Neural cell (in vitro differentiated cells): ENCODE data around the gene THRB. TPM values are rescaled to one million over a fixed set of nuclear protein-coding genes. Genes with fewer than 3 reads are reported as not detected.

Experiments used
- H2AFZ ChIP-seq: fragments of 200-600, 300-800 bp; sonication (generic), shearing (Covaris generic); 2 replicates; pipeline ENCODE4 v1.6.0; 2014; ENCODE audit warnings: low read depth, mild to moderate bottlenecking, antibody characterized with exemption, low read length, moderate library complexity
- H3F3A ChIP-seq: fragments of 200-600 bp; shearing (Covaris generic); 2 replicates; pipeline ENCODE4 v1.6.1; 2016; ENCODE audit warnings: mild to moderate bottlenecking, moderate library complexity, mixed read lengths, antibody characterized with exemption, low read length; ENCODE audit not compliant: insufficient read depth, poor library complexity, severe bottlenecking
- H3K27ac ChIP-seq: fragments of 200-600, 300-800 bp; sonication (generic), shearing (Covaris generic); 2 replicates; pipeline ENCODE4 v1.5.1; 2014; ENCODE audit warnings: mild to moderate bottlenecking, low read length, moderate library complexity
- H3K27me3 ChIP-seq: fragments of 300-800, 200-600 bp; sonication (generic), shearing (Covaris generic); 2 replicates; pipeline ENCODE4 v1.6.0; 2014; ENCODE audit warnings: mild to moderate bottlenecking, low read depth, low read length, moderate library complexity; ENCODE audit not compliant: insufficient read depth
- H3K36me3 ChIP-seq: fragments of 300-800, 200-600 bp; sonication (generic), shearing (Covaris generic); 2 replicates; pipeline ENCODE4 v1.5.1; 2014; ENCODE audit warnings: mild to moderate bottlenecking, antibody characterized with exemption, low read length, moderate library complexity; ENCODE audit not compliant: insufficient read depth
- H3K4me2 ChIP-seq: fragments of 300-800, 200-600 bp; sonication (generic), shearing (Covaris generic); 2 replicates; pipeline ENCODE4 v1.6.0; 2014; ENCODE audit warnings: mild to moderate bottlenecking, low read length
- H3K4me3 ChIP-seq: fragments of 300-800, 200-600 bp; sonication (generic), shearing (Covaris generic); 2 replicates; pipeline ENCODE4 v1.5.1; 2014; ENCODE audit warnings: mild to moderate bottlenecking, low read length, moderate library complexity
- H3K79me2 ChIP-seq: fragments of 200-600 bp; shearing (Covaris generic); replicated peaks from 2 replicates; pipeline ENCODE4 v1.6.0; 2014; ENCODE audit warnings: mild to moderate bottlenecking, low read length, moderate library complexity; ENCODE audit not compliant: insufficient read depth
- H3K9ac ChIP-seq: fragments of 300-800, 200-600 bp; sonication (generic), shearing (Covaris generic); 2 replicates; pipeline ENCODE4 v1.6.1; 2016; ENCODE audit warnings: mild to moderate bottlenecking, low read length, mixed read lengths
- H3K9me2 ChIP-seq: fragments of 200-600 bp; shearing (Covaris generic); 2 replicates; pipeline ENCODE4 v1.6.1; 2016; ENCODE audit warnings: mild to moderate bottlenecking, low read length, mixed read lengths; ENCODE audit not compliant: insufficient read depth
- H3K9me3 ChIP-seq: fragments of 200-600, 300-800 bp; sonication (generic), shearing (Covaris generic); 2 replicates; pipeline ENCODE4 v1.6.1; 2016; ENCODE audit warnings: mild to moderate bottlenecking, mixed run types, low read length, moderate library complexity, mixed read lengths
- H4K20me1 ChIP-seq: fragments of 200-600 bp; shearing (Covaris generic); 2 replicates; pipeline ENCODE4 v1.6.1; 2016; ENCODE audit warnings: mild to moderate bottlenecking, mixed run types; ENCODE audit not compliant: insufficient read depth
- CTCF ChIP-seq: fragments of 450-650 bp; IDR thresholded peaks from 2 replicates; pipeline ENCODE4 v1.5.1; 2014; ENCODE audit warnings: antibody characterized with exemption, mild to moderate bottlenecking, moderate library complexity; ENCODE audit not compliant: poor library complexity, severe bottlenecking
- EP300 ChIP-seq: fragments of 450-650 bp; conservative IDR thresholded peaks from 2 replicates; pipeline ENCODE4 v1.6.1; 2014; ENCODE audit warnings: antibody characterized with exemption, mild to moderate bottlenecking, moderate library complexity; ENCODE audit not compliant: poor library complexity, severe bottlenecking
- EZH2 ChIP-seq: fragments of 200-600, 300-800 bp; shearing (Covaris generic), sonication (generic); IDR thresholded peaks from 2 replicates; pipeline ENCODE4 v1.6.1; 2014; ENCODE audit warnings: antibody characterized with exemption, low read length, borderline replicate concordance, mild to moderate bottlenecking; ENCODE audit not compliant: insufficient read depth, poor library complexity, severe bottlenecking
- MXI1 ChIP-seq: fragments of 450-650 bp; conservative IDR thresholded peaks from 2 replicates; pipeline ENCODE4 v1.6.1; 2014; ENCODE audit warnings: antibody characterized with exemption, mild to moderate bottlenecking; ENCODE audit not compliant: poor library complexity, severe bottlenecking
- POLR2AphosphoS5 ChIP-seq: IDR thresholded peaks from 2 replicates; pipeline ENCODE4 v1.6.1; 2012
- RAD21 ChIP-seq: fragments of 450-650 bp; conservative IDR thresholded peaks from 2 replicates; pipeline ENCODE4 v1.6.1; 2014; ENCODE audit warnings: antibody characterized with exemption, mild to moderate bottlenecking, moderate library complexity
- REST ChIP-seq: IDR thresholded peaks from 2 replicates; pipeline ENCODE4 v1.6.1; 2012; ENCODE audit warnings: borderline replicate concordance
- SMC3 ChIP-seq: fragments of 450-650 bp; conservative IDR thresholded peaks from 2 replicates; pipeline ENCODE4 v1.6.1; 2014; ENCODE audit warnings: antibody characterized with exemption, mild to moderate bottlenecking, moderate library complexity; ENCODE audit not compliant: poor library complexity
- TAF1 ChIP-seq: IDR thresholded peaks from 2 replicates; pipeline ENCODE4 v1.6.1; 2012; ENCODE audit warnings: low read depth
- polyA plus RNA-seq: library from polyadenylated mRNA; depleted of rRNA; stranded (reverse); fragments of >200 nt; gene quantifications from 2 replicates; pipeline ENCODE4 v1.2.3, GENCODE V29; 2014

The THRB gene
- polyA plus RNA-seq, 1 donor from 2014 or later: 1.7 TPM

DNA sequence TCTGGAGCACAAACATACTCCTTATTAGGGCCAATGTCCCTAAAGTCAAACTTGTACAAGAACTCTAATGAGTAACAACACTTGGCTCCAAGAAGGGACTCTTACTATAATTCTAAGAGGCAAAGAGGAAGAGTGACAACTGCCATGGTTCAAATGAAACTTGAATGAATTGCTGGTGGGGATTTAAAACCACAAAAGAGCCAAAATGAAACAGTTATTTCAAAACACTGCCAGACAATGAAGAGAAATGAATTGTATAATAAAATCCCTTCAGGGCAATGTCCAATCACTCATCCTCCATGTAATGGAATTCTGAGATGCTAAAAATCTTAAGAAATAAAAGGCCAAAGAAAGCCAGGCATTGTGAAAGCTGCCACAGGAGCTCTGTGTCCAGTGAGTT is 14.2 kb downstream of the THRB start:
- H3K9me3 ChIP-seq: no peaks in the 10 kb centered on the region
- H3K4me2 ChIP-seq: no peak overlapping the region
- no peak overlapping the region for H3K4me3 ChIP-seq
- no peaks in the 10 kb centered on the region for H4K20me1 ChIP-seq
- TF ChIP-seq TAF1 (no peak), POLR2AphosphoS5 (no peak), REST (no peak), EZH2 (no peak), MXI1 (no peak), RAD21 (no peak), CTCF (no peak), SMC3 (no peak), EP300 (no peak)
- H3K27ac ChIP-seq: no peak overlapping the region
- H3K9ac ChIP-seq: no peak overlapping the region
- H3F3A ChIP-seq: no peaks in the 10 kb centered on the region
- H2AFZ ChIP-seq: no peak overlapping the region
- no peaks in the 10 kb centered on the region for H3K36me3 ChIP-seq
- H3K27me3 ChIP-seq: no peaks in the 10 kb centered on the region
- no peaks in the 10 kb centered on the region for H3K9me2 ChIP-seq
- H3K79me2 ChIP-seq: no peaks in the 10 kb centered on the region

DNA sequence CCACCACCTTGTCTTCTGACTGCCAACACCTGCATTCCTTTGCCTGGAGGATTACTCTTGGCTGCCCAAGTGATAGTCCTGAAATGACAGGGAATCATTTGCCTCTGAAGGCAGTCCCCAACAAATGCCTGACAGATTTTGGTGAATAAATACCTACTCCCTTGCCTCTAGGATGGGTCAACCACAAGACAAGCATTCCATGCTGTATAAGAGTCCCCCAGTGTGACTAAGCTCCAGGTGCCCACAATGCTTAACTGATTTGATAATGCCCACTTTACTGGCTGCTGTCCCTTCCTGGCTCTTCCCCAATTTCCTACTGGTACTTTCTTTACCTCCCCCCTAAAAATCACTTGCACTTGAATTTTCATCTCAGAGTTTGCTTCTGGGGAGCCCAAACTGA is 14.8 kb downstream of the THRB start:
- no peaks in the 10 kb centered on the region for H3F3A ChIP-seq
- H4K20me1 ChIP-seq: no peaks in the 10 kb centered on the region
- H3K9me3 ChIP-seq: no peaks in the 10 kb centered on the region
- no peak overlapping the region for H2AFZ ChIP-seq
- H3K4me3 ChIP-seq: no peak overlapping the region
- TF ChIP-seq TAF1 (no peak), EP300 (no peak), MXI1 (no peak), EZH2 (no peak)
- no peaks in the 10 kb centered on the region for H3K79me2 ChIP-seq
- no peak overlapping the region for H3K27ac ChIP-seq
- H3K27me3 ChIP-seq: no peaks in the 10 kb centered on the region
- H3K9ac ChIP-seq: no peak overlapping the region
- H3K4me2 ChIP-seq: no peak overlapping the region
- H3K36me3 ChIP-seq: no peaks in the 10 kb centered on the region
- no peaks in the 10 kb centered on the region for H3K9me2 ChIP-seq
